Panc1 (cell line): Measurements from ENCODE around the gene PLEKHG2. TPM values are rescaled to one million over a fixed set of nuclear protein-coding genes. Genes with fewer than 3 reads are reported as not detected.

ENCODE experiments used
- ATAC-seq: fragments of 200-7000 bp; cut with Tn5 transposase; 2 replicates; pipeline ENCODE4 v1.9.1; 2020; ENCODE audit warnings: mild to moderate bottlenecking, moderate library complexity
- BruUV-seq: library from RNA; stranded (reverse); fragments of 400-500 nt; replicated peaks from 2 replicates; lab custom pipeline; 2021; lab: Mats Ljungman, UMichigan
- CTCF ChIA-PET: fragments of 300-600 bp; sonication (Branson Sonifier 250); formaldehyde crosslinking; loops from one replicate; lab custom pipeline; 2022; ENCODE audit warnings: antibody characterized with exemption; lab: Charles Lee
- POLR2A ChIA-PET: fragments of 300-600 bp; sonication (Branson Sonifier 250); formaldehyde crosslinking; loops from one replicate; lab custom pipeline; 2022; ENCODE audit warnings: antibody characterized with exemption; lab: Charles Lee
- DNase-seq: peaks from one replicate; pipeline ENCODE4 v3.0.0-alpha.2; 2010; ENCODE audit warnings: low read depth, low spot score
- H3K27ac ChIP-seq: 2 replicates; pipeline ENCODE4 v1.5.1; 2011; ENCODE audit warnings: mild to moderate bottlenecking, low read length, inconsistent platforms
- H3K27me3 ChIP-seq: fragments of 200-500 bp; sonication (Bioruptor generic); 2 replicates; pipeline ENCODE4 v1.6.0; 2014; ENCODE audit warnings: low read length, inconsistent platforms; ENCODE audit not compliant: control insufficient read depth, insufficient read depth
- H3K36me3 ChIP-seq: fragments of 200-500 bp; sonication (Bioruptor generic); 2 replicates; pipeline ENCODE4 v1.5.1; 2014; ENCODE audit warnings: inconsistent platforms, mild to moderate bottlenecking, low read length, moderate library complexity; ENCODE audit not compliant: control insufficient read depth, insufficient read depth
- H3K4me1 ChIP-seq: 2 replicates; pipeline ENCODE4 v1.5.1; 2011; ENCODE audit warnings: inconsistent platforms, mild to moderate bottlenecking, low read length, moderate library complexity; ENCODE audit not compliant: control insufficient read depth, insufficient read depth
- H3K4me3 ChIP-seq, 2 experiments: 2 replicates each; pipeline ENCODE4 v1.5.1; 2011 to 2012; ENCODE audit warnings: low read depth in 2 of 2, low read length in 2 of 2, mild to moderate bottlenecking in 2 of 2, inconsistent platforms in 1 of 2, moderate library complexity in 1 of 2
- H3K9me3 ChIP-seq: fragments of 200-500 bp; sonication (Bioruptor generic); 2 replicates; pipeline ENCODE4 v1.5.1; 2014; ENCODE audit warnings: low read depth, mild to moderate bottlenecking, inconsistent platforms, low read length, moderate library complexity; ENCODE audit not compliant: control insufficient read depth, insufficient read depth
- CTCF ChIP-seq: fragments of 450-650 bp; IDR thresholded peaks from 2 replicates; pipeline ENCODE4 v1.5.1; 2017; ENCODE audit warnings: mild to moderate bottlenecking
- POLR2AphosphoS5 ChIP-seq: IDR thresholded peaks from 2 replicates; pipeline ENCODE4 v1.6.1; 2012; ENCODE audit warnings: mild to moderate bottlenecking, low read depth, low read length, moderate library complexity
- SIN3A ChIP-seq: IDR thresholded peaks from 2 replicates; pipeline ENCODE4 v1.6.1; 2012; ENCODE audit warnings: low read depth, mild to moderate bottlenecking, low read length, moderate library complexity, borderline replicate concordance; ENCODE audit not compliant: insufficient read depth
- TCF7L2 ChIP-seq: IDR thresholded peaks from 2 replicates; pipeline ENCODE4 v1.6.1; 2011; ENCODE audit warnings: mild to moderate bottlenecking, low read depth, low read length, inconsistent platforms
- in situ Hi-C: cut with HindIII; loops from 2 replicates; pipeline ENCODE4 v1.10.0; 2016; ENCODE audit warnings: low sequenced_read_pairs, low pct_unique_long_range_greater_than_20kb
- intact Hi-C: fragments of 100-400 bp; cut with micrococcal nuclease; formaldehyde crosslinking; loops from one replicate; pipeline ENCODE4 v1.10.0; 2022; ENCODE audit not compliant: unreplicated experiment
- total RNA-seq: library from RNA; stranded (reverse); gene quantifications from one replicate; pipeline ENCODE4 v1.2.1, GENCODE V29; 2021; ENCODE audit not compliant: unreplicated experiment
- TF ChIP-seq, protein P1 (sequence below), 2 experiments: IDR thresholded peaks; 2 replicates each; pipeline ENCODE4 v1.6.1; 2011 to 2012; ENCODE audit warnings: low read depth in 2 of 2, control low read depth in 1 of 2, low read length in 1 of 2, mild to moderate bottlenecking in 1 of 2, moderate library complexity in 1 of 2; ENCODE audit not compliant: insufficient read depth in 1 of 2

The PLEKHG2 gene
- total RNA-seq, 1 experiment from 2014 or later, result 1,988 TPM

DNA sequence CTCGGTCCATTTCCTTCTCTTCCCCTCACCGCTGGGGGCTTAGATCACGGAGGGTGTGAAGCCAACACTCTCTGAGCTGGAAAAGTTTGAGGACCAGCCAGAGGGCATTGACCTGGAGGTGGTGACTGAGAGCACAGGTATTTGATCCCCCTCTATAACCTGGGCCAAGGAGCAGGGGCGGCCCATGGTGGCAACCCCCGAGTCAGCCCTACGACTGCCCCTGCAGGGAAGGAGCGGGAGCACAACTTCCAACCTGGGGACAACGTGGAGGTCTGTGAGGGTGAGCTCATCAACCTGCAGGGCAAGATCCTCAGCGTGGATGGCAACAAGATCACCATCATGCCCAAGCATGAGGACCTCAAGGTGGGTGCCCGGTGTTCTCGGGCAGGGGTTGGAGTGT lies 56.6 kb downstream of the PLEKHG2 start:
- no peak for TF ChIP-seq TCF7L2
- TF ChIP-seq CTCF, result no peak
- no peak for TF ChIP-seq SIN3A
- Histone ChIP-seq H3K4me3 (no peak overlapping the region), H3K27ac (no peak overlapping the region), H3K4me1 (no peaks in the 10 kb centered on the region), H3K27me3 (no peaks in the 10 kb centered on the region), H3K9me3 (no peaks in the 10 kb centered on the region), H3K36me3 (peaks cover 97% of the 10 kb centered on the region)
- intact Hi-C loops, result no loop called here
- BruUV-seq, result no TSS peak
- ATAC-seq (no peak), DNase-seq (no peak)
- CTCF ChIA-PET, result interaction anchor here (0.6 to 2.1 kb wide), 7 partner anchors 15 to 641 kb away, joined by 3 to 9 read pairs (median 7); no protein-coding TSS in a partner anchor
- in situ Hi-C loops, result no loop called here
- POLR2A ChIA-PET, result interaction anchor here (0.6 to 2.7 kb wide), 3 partner anchors 11 to 65 kb away, joined by 3 to 19 read pairs (median 4); partner anchors contain the start of gene RPS16

GRCh38 chr19:39469567-39469966 lies 57.1 kb downstream of the PLEKHG2 start:
- BruUV-seq, result no TSS peak
- TF ChIP-seq CTCF (no peak), TCF7L2 (no peak), SIN3A (no peak), POLR2AphosphoS5 (no peak)
- TF ChIP-seq, protein P1, sequence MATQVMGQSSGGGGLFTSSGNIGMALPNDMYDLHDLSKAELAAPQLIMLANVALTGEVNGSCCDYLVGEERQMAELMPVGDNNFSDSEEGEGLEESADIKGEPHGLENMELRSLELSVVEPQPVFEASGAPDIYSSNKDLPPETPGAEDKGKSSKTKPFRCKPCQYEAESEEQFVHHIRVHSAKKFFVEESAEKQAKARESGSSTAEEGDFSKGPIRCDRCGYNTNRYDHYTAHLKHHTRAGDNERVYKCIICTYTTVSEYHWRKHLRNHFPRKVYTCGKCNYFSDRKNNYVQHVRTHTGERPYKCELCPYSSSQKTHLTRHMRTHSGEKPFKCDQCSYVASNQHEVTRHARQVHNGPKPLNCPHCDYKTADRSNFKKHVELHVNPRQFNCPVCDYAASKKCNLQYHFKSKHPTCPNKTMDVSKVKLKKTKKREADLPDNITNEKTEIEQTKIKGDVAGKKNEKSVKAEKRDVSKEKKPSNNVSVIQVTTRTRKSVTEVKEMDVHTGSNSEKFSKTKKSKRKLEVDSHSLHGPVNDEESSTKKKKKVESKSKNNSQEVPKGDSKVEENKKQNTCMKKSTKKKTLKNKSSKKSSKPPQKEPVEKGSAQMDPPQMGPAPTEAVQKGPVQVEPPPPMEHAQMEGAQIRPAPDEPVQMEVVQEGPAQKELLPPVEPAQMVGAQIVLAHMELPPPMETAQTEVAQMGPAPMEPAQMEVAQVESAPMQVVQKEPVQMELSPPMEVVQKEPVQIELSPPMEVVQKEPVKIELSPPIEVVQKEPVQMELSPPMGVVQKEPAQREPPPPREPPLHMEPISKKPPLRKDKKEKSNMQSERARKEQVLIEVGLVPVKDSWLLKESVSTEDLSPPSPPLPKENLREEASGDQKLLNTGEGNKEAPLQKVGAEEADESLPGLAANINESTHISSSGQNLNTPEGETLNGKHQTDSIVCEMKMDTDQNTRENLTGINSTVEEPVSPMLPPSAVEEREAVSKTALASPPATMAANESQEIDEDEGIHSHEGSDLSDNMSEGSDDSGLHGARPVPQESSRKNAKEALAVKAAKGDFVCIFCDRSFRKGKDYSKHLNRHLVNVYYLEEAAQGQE (IDR thresholded peaks at IDR 0.05; ENCODE audit: insufficient read depth in 1 of 2, low read depth in 2 of 2, low read length in 1 of 2), result no peak
- no peaks in the 10 kb centered on the region for H3K27me3 ChIP-seq
- ChIA-PET POLR2A (interaction anchor here (0.6 to 2.7 kb wide), 2 partner anchors 34 to 717 kb away, joined by 3 to 19 read pairs; partner anchors contain the start of gene RPS16), CTCF (interaction anchor here (0.5 to 2.1 kb wide), 7 partner anchors 15 to 640 kb away, joined by 3 to 9 read pairs (median 7); no protein-coding TSS in a partner anchor)
- DNase-seq (no peak), ATAC-seq (no peak)
- in situ Hi-C loops (no loop called here), intact Hi-C loops (no loop called here)
- no peaks in the 10 kb centered on the region for H3K9me3 ChIP-seq
- H3K36me3 ChIP-seq, result peaks cover 98% of the 10 kb centered on the region
- no peak overlapping the region for H3K27ac ChIP-seq
- no peaks in the 10 kb centered on the region for H3K4me1 ChIP-seq
- H3K4me3 ChIP-seq, result no peak overlapping the region
